ENCODE data around the gene BRI3.
A peak's percentile ranks its signal among the peaks of the same experiment; 100 is the strongest.

Gene BRI3

GRCh38 chr7:98329100-98329790 lies 47.8 kb downstream of the BRI3 start:
- H3K27me3 Mint-ChIP-seq, result peaks cover 7% of the 10 kb centered on the region
- H3K4me1 Mint-ChIP-seq (ENCODE audit: low read depth), result no peaks in the 10 kb centered on the region
- H3K9me3 Mint-ChIP-seq, result peaks cover 9% of the 10 kb centered on the region
- no peaks in the 10 kb centered on the region for H3K36me3 Mint-ChIP-seq (ENCODE audit: low read depth)
- no peak overlapping the region for H3K27ac Mint-ChIP-seq
- no peak overlapping the region for H3K4me3 Mint-ChIP-seq

GRCh38 chr7:98329791-98330373 lies 48.4 kb downstream of the BRI3 start:
- Mint-ChIP-seq H3K36me3 (ENCODE audit: low read depth) (no peaks in the 10 kb centered on the region), H3K27ac (no peak overlapping the region), H3K9me3 (peaks cover 9% of the 10 kb centered on the region), H3K27me3 (peaks cover 7% of the 10 kb centered on the region), H3K4me3 (no peak overlapping the region), H3K4me1 (ENCODE audit: low read depth) (no peaks in the 10 kb centered on the region)

GRCh38 chr7:98330926-98331529 lies 49.5 kb downstream of the BRI3 start:
- Mint-ChIP-seq H3K27ac (no peak overlapping the region), H3K4me3 (no peak overlapping the region), H3K9me3 (peaks cover 9% of the 10 kb centered on the region), H3K27me3 (peaks cover 7% of the 10 kb centered on the region), H3K4me1 (ENCODE audit: low read depth) (no peaks in the 10 kb centered on the region), H3K36me3 (ENCODE audit: low read depth) (no peaks in the 10 kb centered on the region)

GRCh38 chr7:98334081-98334480 lies 52.6 kb downstream of the BRI3 start:
- no peaks in the 10 kb centered on the region for H3K4me1 Mint-ChIP-seq (ENCODE audit: low read depth)
- no peaks in the 10 kb centered on the region for H3K36me3 Mint-ChIP-seq (ENCODE audit: low read depth)
- no peak overlapping the region for H3K4me3 Mint-ChIP-seq
- peaks cover 9% of the 10 kb centered on the region for H3K9me3 Mint-ChIP-seq
- H3K27ac Mint-ChIP-seq, result no peak overlapping the region
- no peaks in the 10 kb centered on the region for H3K27me3 Mint-ChIP-seq

- H3K4me1 Mint-ChIP-seq (ENCODE audit: low read depth), result no peaks in the 10 kb centered on the region
- H3K9me3 Mint-ChIP-seq, result peaks cover 9% of the 10 kb centered on the region
- H3K27ac Mint-ChIP-seq, result peak overlapping the region; percentile 0
- no peak overlapping the region for H3K4me3 Mint-ChIP-seq
- H3K27me3 Mint-ChIP-seq, result no peaks in the 10 kb centered on the region
- no peaks in the 10 kb centered on the region for H3K36me3 Mint-ChIP-seq (ENCODE audit: low read depth)
Observed at GRCh38 chr7:98335411-98335977, 54.0 kb downstream of the BRI3 start.

- H3K4me1 Mint-ChIP-seq (ENCODE audit: low read depth), result no peaks in the 10 kb centered on the region
- no peaks in the 10 kb centered on the region for H3K36me3 Mint-ChIP-seq (ENCODE audit: low read depth)
- no peaks in the 10 kb centered on the region for H3K27me3 Mint-ChIP-seq
- H3K9me3 Mint-ChIP-seq, result no peaks in the 10 kb centered on the region
- H3K4me3 Mint-ChIP-seq, result no peak overlapping the region
- no peak overlapping the region for H3K27ac Mint-ChIP-seq
Observed at GRCh38 chr7:98338441-98338840, 57.0 kb downstream of the BRI3 start.

GRCh38 chr7:98339043-98339442 lies 57.6 kb downstream of the BRI3 start:
- Mint-ChIP-seq H3K4me3 (no peak overlapping the region), H3K4me1 (ENCODE audit: low read depth) (no peaks in the 10 kb centered on the region), H3K9me3 (no peaks in the 10 kb centered on the region)

GRCh38 chr7:98341106-98341505 lies 59.6 kb downstream of the BRI3 start:
- Mint-ChIP-seq H3K27ac (no peak overlapping the region), H3K9me3 (no peaks in the 10 kb centered on the region), H3K36me3 (ENCODE audit: low read depth) (no peaks in the 10 kb centered on the region), H3K4me1 (ENCODE audit: low read depth) (no peaks in the 10 kb centered on the region), H3K4me3 (no peak overlapping the region), H3K27me3 (no peaks in the 10 kb centered on the region)

More at GRCh38 chr7:98339043-98339442, 57.6 kb downstream of the BRI3 start:
- Mint-ChIP-seq H3K36me3 (ENCODE audit: low read depth) (no peaks in the 10 kb centered on the region), H3K27ac (no peak overlapping the region), H3K27me3 (no peaks in the 10 kb centered on the region)

Measured in stimulated activated naive CD8-positive, alpha-beta T cell treated with anti-CD3 and anti-CD28 coated beads, Interleukin-15, Interleukin-2, amounts not matched to agents 100 ng/mL and 50 ng/mL, for 24 hours (primary cell).